ENCODE measurements around the gene PABPC1L. TPM values are rescaled to one million over a fixed set of nuclear protein-coding genes. Genes with fewer than 3 reads are reported as not detected.

PABPC1L gene
- total RNA-seq, 4 donors from 2014 or later, result 2.2 to 13.5 (median 3.2) TPM

- ATAC-seq, result no peak
- H3K36me3 ChIP-seq, result peaks cover 0 to 9% of the 10 kb centered on the region in 2 donors
- peaks cover 0 to 40% (median 0%) of the 10 kb centered on the region in 3 donors for H3K4me1 ChIP-seq
- TF ChIP-seq, protein P1, sequence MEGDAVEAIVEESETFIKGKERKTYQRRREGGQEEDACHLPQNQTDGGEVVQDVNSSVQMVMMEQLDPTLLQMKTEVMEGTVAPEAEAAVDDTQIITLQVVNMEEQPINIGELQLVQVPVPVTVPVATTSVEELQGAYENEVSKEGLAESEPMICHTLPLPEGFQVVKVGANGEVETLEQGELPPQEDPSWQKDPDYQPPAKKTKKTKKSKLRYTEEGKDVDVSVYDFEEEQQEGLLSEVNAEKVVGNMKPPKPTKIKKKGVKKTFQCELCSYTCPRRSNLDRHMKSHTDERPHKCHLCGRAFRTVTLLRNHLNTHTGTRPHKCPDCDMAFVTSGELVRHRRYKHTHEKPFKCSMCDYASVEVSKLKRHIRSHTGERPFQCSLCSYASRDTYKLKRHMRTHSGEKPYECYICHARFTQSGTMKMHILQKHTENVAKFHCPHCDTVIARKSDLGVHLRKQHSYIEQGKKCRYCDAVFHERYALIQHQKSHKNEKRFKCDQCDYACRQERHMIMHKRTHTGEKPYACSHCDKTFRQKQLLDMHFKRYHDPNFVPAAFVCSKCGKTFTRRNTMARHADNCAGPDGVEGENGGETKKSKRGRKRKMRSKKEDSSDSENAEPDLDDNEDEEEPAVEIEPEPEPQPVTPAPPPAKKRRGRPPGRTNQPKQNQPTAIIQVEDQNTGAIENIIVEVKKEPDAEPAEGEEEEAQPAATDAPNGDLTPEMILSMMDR (IDR thresholded peaks at IDR 0.05), result no peak
- H3K9me3 ChIP-seq, result no peaks in the 10 kb centered on the region
- H3K27me3 ChIP-seq, result no peaks in the 10 kb centered on the region
- H3K4me3 ChIP-seq, result no peak overlapping the region
- H3K27ac ChIP-seq, result peak overlapping the region in 3 of 4 donors; percentile 82 to 89 (median 85)
- 43 to 50% methylated on average over 4 of the region's 4 CpGs for WGBS, 2 donors (ENCODE audit: low coverage in 1 of 2)
These were observed 51.4 kb downstream of the PABPC1L start for GRCh38 chr20:44961011-44961869.

GRCh38 chr20:44961870-44962267, 52.0 kb downstream of the PABPC1L start:
- H3K27me3 ChIP-seq, result no peaks in the 10 kb centered on the region
- no peak overlapping the region for H3K4me3 ChIP-seq
- H3K4me1 ChIP-seq, result peaks cover 0 to 42% (median under 1%) of the 10 kb centered on the region in 3 donors
- TF ChIP-seq EP300 (IDR thresholded peaks at IDR 0.05) (no peak), POLR2A (IDR thresholded peaks at IDR 0.05) (no peak), POLR2AphosphoS5 (IDR thresholded peaks at IDR 0.05) (no peak)
- TF ChIP-seq, protein P1 (IDR thresholded peaks at IDR 0.05), result no peak
- ATAC-seq, result no peak
- no peaks in the 10 kb centered on the region for H3K9me3 ChIP-seq
- H3K27ac ChIP-seq, result no peak overlapping the region
- peaks cover 0 to 4% of the 10 kb centered on the region in 2 donors for H3K36me3 ChIP-seq
- 60% methylated on average over 2 of the region's 3 CpGs; no CpG with 5 or more reads in 1 of the 2 donors for WGBS, 2 donors (ENCODE audit: low coverage in 1 of 2)

DNA sequence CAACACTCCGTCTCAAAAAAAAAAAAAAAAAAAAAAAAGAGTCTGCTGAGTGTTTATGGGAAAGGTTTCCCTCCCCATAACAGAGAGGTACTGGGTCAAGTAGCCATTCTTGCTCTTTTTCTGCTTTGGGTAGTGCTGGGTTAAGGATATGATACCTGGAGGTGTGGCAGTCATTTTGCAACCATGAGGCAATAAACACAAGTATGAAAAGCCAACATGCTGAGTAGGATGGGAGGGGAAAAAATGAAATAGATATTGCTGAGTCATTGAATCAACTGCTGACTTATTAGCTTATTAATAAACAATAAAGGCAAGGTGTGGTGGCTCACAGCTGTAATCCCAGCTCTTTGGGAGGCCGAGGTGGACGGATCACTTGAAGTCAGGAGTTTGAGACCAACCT, 52.6 kb downstream of the PABPC1L start:
- Histone ChIP-seq H3K4me1 (peaks cover 0 to 48% (median 6%) of the 10 kb centered on the region in 3 donors), H3K27ac (no peak overlapping the region), H3K27me3 (no peaks in the 10 kb centered on the region), H3K9me3 (no peaks in the 10 kb centered on the region), H3K4me3 (no peak overlapping the region), H3K36me3 (no peaks in the 10 kb centered on the region)
- WGBS, 2 donors (ENCODE audit: low coverage in 1 of 2), result 96 to 100% methylated on average over 1 to 3 of the region's 3 CpGs
- TF ChIP-seq EP300 (IDR thresholded peaks at IDR 0.05), result no peak
- TF ChIP-seq, protein P1 (IDR thresholded peaks at IDR 0.05), result no peak
- TF ChIP-seq POLR2AphosphoS5 (IDR thresholded peaks at IDR 0.05), result no peak
- TF ChIP-seq POLR2A (IDR thresholded peaks at IDR 0.05), result no peak
- no peak for ATAC-seq

DNA sequence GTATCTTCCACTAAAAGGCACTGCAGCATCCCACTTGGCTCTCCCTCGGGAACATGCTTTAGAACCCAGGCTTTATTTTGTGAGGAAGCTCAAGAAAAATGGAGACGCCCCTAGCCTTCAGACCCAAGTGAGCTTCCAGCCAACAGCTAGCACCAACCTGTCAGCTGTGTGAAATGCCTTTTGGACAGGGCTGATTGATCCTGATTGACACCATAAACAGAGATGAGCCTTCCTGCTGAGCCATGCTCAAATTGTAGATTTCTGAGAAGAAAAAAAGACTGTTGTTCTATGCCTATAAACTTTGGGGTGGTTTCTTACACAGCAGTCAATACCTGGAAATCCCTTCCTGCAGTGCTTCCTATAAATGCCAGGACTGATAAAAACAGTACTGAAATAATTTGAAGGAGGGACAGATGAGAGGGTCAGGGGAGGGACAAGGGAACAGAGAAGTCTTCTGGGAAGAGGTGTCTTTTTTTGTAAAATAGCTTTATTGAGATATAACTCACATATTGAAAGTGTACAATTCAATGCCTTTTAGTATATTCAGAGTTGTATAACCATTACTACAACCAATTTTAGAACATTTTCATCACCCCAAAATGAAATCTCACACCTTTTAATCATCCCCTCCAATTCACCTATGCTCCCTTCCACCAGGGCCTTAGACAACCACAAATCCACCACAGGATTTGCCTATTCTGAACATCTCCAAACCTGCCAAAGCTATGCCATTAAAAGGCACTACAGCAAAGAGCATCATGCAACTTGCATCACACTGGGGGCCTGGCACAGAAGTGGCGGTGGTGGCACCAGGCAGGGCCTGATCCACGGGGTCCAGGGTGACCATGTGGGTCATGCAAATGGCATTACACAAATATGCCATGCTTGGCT, 53.7 kb downstream of the PABPC1L start:
- ATAC-seq, result no peak
- Histone ChIP-seq H3K36me3 (no peaks in the 10 kb centered on the region), H3K27me3 (no peaks in the 10 kb centered on the region), H3K27ac (no peak overlapping the region), H3K4me1 (peaks cover 0 to 49% (median 6%) of the 10 kb centered on the region in 3 donors), H3K9me3 (no peaks in the 10 kb centered on the region), H3K4me3 (no peak overlapping the region)
- 60 to 67% methylated on average over 1 of the region's 4 CpGs for WGBS, 2 donors (ENCODE audit: low coverage in 1 of 2)
- no peak for TF ChIP-seq EP300 (IDR thresholded peaks at IDR 0.05)

DNA sequence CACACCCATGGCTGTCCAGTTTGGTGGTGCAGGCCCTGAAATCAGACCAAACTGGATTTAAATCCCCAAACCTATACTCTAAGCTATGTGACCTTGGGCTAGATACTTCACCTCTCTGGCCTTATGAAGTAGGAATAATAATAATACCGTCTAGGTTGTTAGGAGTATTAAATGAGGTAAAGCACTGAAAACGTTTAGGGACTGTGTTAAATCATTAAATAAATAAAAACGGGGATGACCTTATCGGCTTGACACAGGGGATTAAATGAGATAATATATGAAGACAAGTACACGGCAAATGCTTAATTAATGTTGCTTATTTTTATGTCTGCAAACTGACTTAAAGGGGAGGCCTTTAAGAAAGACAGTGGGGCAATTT, 55.8 kb downstream of the PABPC1L start:
- no peaks in the 10 kb centered on the region for H3K36me3 ChIP-seq
- H3K4me1 ChIP-seq, result peaks cover 0 to 54% (median 6%) of the 10 kb centered on the region in 3 donors
- WGBS, 2 donors (ENCODE audit: low coverage in 1 of 2), result 32 to 50% methylated on average over 5 of the region's 5 CpGs
- no peak for TF ChIP-seq POLR2AphosphoS5 (IDR thresholded peaks at IDR 0.05)
- peak overlapping the region; percentile 63 to 91 for H3K4me3 ChIP-seq
- H3K27me3 ChIP-seq, result no peaks in the 10 kb centered on the region
- ATAC-seq, result no peak
- peak overlapping the region; percentile 66 to 91 (median 87) for H3K27ac ChIP-seq
- no peaks in the 10 kb centered on the region for H3K9me3 ChIP-seq
